Osteocyte (in vitro differentiated cells): ENCODE results near the gene PKLR. TPM values are rescaled to one million over a fixed set of nuclear protein-coding genes. Genes with fewer than 3 reads are reported as not detected.
A peak's percentile ranks its signal among the peaks of the same experiment; 100 is the strongest.

Source experiments
- DNase-seq: peaks from one replicate; pipeline ENCODE4 v3.0.0; 2021; ENCODE audit warnings: mixed read lengths; ENCODE audit not compliant: unreplicated experiment; ENCODE audit errors: extremely low spot score
- H3K27ac Mint-ChIP-seq: one replicate; pipeline ENCODE4 v1.8.0; 2021; ENCODE audit warnings: mild to moderate bottlenecking, mixed read lengths; ENCODE audit not compliant: unreplicated experiment
- H3K27me3 Mint-ChIP-seq: one replicate; pipeline ENCODE4 v1.8.0; 2021; ENCODE audit warnings: mixed read lengths; ENCODE audit not compliant: unreplicated experiment
- H3K36me3 Mint-ChIP-seq: one replicate; pipeline ENCODE4 v1.8.0; 2021; ENCODE audit warnings: mixed read lengths; ENCODE audit not compliant: unreplicated experiment
- H3K4me1 Mint-ChIP-seq: one replicate; pipeline ENCODE4 v1.8.0; 2021; ENCODE audit warnings: mixed read lengths; ENCODE audit not compliant: unreplicated experiment
- H3K4me3 Mint-ChIP-seq: one replicate; pipeline ENCODE4 v1.8.0; 2021; ENCODE audit warnings: mild to moderate bottlenecking, moderate library complexity, mixed read lengths; ENCODE audit not compliant: unreplicated experiment
- H3K9me3 Mint-ChIP-seq: one replicate; pipeline ENCODE4 v1.8.0; 2021; ENCODE audit warnings: mixed read lengths; ENCODE audit not compliant: unreplicated experiment
- CTCF ChIP-seq: fragments of 200-600 bp; sonication (generic); IDR thresholded peaks from 2 replicates; pipeline ENCODE4 v1.5.0; 2021; ENCODE audit warnings: antibody characterized with exemption, mild to moderate bottlenecking, moderate library complexity
- total RNA-seq: library from RNA; stranded (reverse); gene quantifications from 2 replicates; pipeline ENCODE4 v1.2.1, GENCODE V29; 2021

Gene PKLR
- total RNA-seq, 1 donor from 2014 or later, result not detected

DNA sequence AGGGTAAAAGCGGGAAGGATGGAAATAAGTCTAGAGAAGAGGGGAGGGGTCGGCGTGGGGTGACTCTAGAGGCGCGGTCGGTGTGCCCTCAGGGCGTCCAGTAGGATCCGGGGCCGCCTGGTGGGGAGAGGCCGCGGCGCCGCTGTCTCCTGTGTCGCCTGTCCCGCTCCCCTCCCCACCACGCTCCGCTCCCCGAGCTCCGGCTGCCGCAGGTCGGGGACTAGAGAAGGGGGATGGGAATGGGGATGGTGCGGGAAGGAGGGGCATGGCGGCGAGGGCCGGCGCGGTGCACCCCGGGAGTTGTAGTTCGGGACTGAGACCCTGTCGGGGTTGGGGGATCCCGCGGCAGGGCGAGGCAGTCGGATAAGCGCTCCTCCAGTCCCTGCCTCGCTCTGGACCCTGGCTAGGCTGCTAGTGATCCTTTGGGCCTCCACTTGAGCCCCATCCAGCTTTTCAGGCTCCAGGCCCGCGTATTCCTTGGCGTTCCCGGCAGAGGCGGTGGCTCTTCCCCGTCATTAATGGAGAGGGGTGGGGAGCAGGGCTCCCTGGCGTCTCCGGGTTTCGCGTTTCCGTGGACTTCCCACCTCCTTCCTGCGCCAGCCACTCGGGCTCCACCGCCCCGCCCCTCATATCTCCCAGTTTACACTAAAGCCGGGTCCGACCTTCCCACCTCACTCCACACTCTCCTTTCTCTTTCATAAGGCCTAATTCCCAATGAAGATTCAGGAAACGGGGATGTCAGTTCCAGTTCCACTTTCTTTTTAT is 45.8 kb downstream of the PKLR start, which contains the start of gene ENTREP3:
TSS of gene ENTREP3 (minus strand) at position 241 of the 765 bp plus-strand sequence. CDS start 606 bp downstream, outside the sequence.
- DNase-seq, result peak; percentile 95

GRCh38 chr1:155254714-155255242 is 46.5 kb downstream of the PKLR start:
- Mint-ChIP-seq H3K27me3 (no peaks in the 10 kb centered on the region), H3K27ac (peak overlapping the region; percentile 95), H3K4me3 (peak overlapping the region; percentile 79), H3K9me3 (no peaks in the 10 kb centered on the region), H3K36me3 (peaks cover 8% of the 10 kb centered on the region), H3K4me1 (peaks cover 33% of the 10 kb centered on the region)
- DNase-seq, result no peak
- TF ChIP-seq CTCF, result no peak

More for the DNA sequence above, 45.8 kb downstream of the PKLR start, which contains the start of gene ENTREP3:
- Mint-ChIP-seq H3K27ac (peak within 1 kb of the TSS; percentile 95), H3K4me1 (peaks cover 34% of the 10 kb centered on the region), H3K4me3 (peak within 1 kb of the TSS; percentile 79), H3K9me3 (no peaks in the 10 kb centered on the region), H3K27me3 (no peaks in the 10 kb centered on the region), H3K36me3 (peaks cover 12% of the 10 kb centered on the region)
- no peak for TF ChIP-seq CTCF

GRCh38 chr1:155254228-155254713 is 47.0 kb downstream of the PKLR start:
- peak overlapping the region; percentile 71 for H3K27ac Mint-ChIP-seq
- TF ChIP-seq CTCF, result no peak
- DNase-seq, result no peak

DNA sequence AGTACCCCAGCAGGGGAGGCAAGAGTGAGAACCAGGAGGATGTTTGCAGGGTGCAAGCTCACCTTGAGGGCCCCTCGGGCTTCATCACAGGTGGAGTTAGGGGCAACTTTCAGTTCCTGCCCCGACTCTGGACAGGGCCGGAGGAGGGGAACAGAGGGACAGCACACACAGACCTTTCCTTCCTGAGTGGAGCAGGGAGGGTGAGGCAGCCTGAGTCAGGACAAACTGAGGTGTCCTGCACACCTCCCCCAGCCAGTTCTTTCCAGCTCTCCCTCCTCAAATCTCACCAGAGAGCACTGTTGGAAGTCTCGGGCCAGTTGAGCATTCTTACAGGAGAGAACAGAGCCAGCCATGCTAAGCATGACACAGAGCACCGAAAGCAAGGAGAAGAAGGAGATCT is 47.4 kb downstream of the PKLR start:
- Mint-ChIP-seq H3K9me3 (no peaks in the 10 kb centered on the region), H3K27ac (peak overlapping the region; percentile 71), H3K36me3 (peaks cover 8% of the 10 kb centered on the region), H3K4me1 (peaks cover 33% of the 10 kb centered on the region), H3K4me3 (peak overlapping the region; percentile 79), H3K27me3 (no peaks in the 10 kb centered on the region)
- TF ChIP-seq CTCF, result no peak
- DNase-seq, result no peak

More at GRCh38 chr1:155254228-155254713, 47.0 kb downstream of the PKLR start:
- Mint-ChIP-seq H3K4me3 (peak overlapping the region; percentile 79), H3K4me1 (peaks cover 33% of the 10 kb centered on the region), H3K36me3 (peaks cover 8% of the 10 kb centered on the region), H3K9me3 (no peaks in the 10 kb centered on the region), H3K27me3 (no peaks in the 10 kb centered on the region)

- Mint-ChIP-seq H3K9me3 (no peaks in the 10 kb centered on the region), H3K4me3 (peak overlapping the region; percentile 79), H3K27ac (peak overlapping the region; percentile 71), H3K36me3 (peaks cover 10% of the 10 kb centered on the region), H3K27me3 (no peaks in the 10 kb centered on the region), H3K4me1 (peaks cover 33% of the 10 kb centered on the region)
- no peak for TF ChIP-seq CTCF
- DNase-seq, result no peak
Observed at GRCh38 chr1:155253208-155253607, 48.0 kb downstream of the PKLR start.
